HepG2 (cell line): Measurements from ENCODE around the gene CNNM4.

ENCODE experiments used
- ARNT ChIP-seq: fragments of 450-650 bp; IDR thresholded peaks from 2 replicates; pipeline ENCODE4 v1.6.1; 2017
- BRCA1 ChIP-seq: sonication (generic); formaldehyde crosslinking; IDR thresholded peaks from 2 replicates; pipeline ENCODE4 v1.4.0; 2020; ENCODE audit warnings: missing genetic modification reagents
- CTCF ChIP-seq: sonication (generic); formaldehyde crosslinking; IDR thresholded peaks from 2 replicates; pipeline ENCODE4 v1.5.0; 2020; ENCODE audit warnings: mild to moderate bottlenecking, missing genetic modification reagents, moderate library complexity
- EZH2 ChIP-seq: conservative IDR thresholded peaks from 2 replicates; pipeline ENCODE4 v1.6.1; 2012; ENCODE audit warnings: mild to moderate bottlenecking, low read depth, low read length, moderate library complexity
- KAT7 ChIP-seq: IDR thresholded peaks from 2 replicates; pipeline ENCODE4 v1.6.1; 2018; ENCODE audit warnings: borderline replicate concordance, missing compliant biosample characterization
- KLF16 ChIP-seq, 2 experiments: sonication (generic) in 1 of 2; formaldehyde crosslinking in 1 of 2; IDR thresholded peaks; 2 replicates each; pipeline versions ENCODE4 v1.6.1 to v1.8.0; 2016 to 2023; ENCODE audit warnings: missing genetic modification reagents in 2 of 2, missing compliant biosample characterization in 1 of 2
- MTA1 ChIP-seq: sonication (generic); formaldehyde crosslinking; IDR thresholded peaks from 2 replicates; pipeline ENCODE4 v1.4.0; 2020; ENCODE audit warnings: missing genetic modification reagents, mild to moderate bottlenecking, borderline replicate concordance
- RAD21 ChIP-seq: fragments of 450-650 bp; formaldehyde crosslinking; IDR thresholded peaks from 2 replicates; pipeline ENCODE4 v1.5.0; 2020; ENCODE audit warnings: mild to moderate bottlenecking
- ZBTB34 ChIP-seq: sonication (generic); formaldehyde crosslinking; IDR thresholded peaks from 2 replicates; pipeline ENCODE4 v1.8.0; 2022; ENCODE audit warnings: mild to moderate bottlenecking, missing genetic modification reagents
- ZC3H4 ChIP-seq: sonication (generic); formaldehyde crosslinking; IDR thresholded peaks from 2 replicates; pipeline ENCODE4 v1.4.0; 2020; ENCODE audit warnings: missing genetic modification reagents, borderline replicate concordance
- TF ChIP-seq, protein P1 (sequence below): sonication (generic); formaldehyde crosslinking; IDR thresholded peaks from 2 replicates; pipeline ENCODE4 v1.4.0; 2020; ENCODE audit warnings: mild to moderate bottlenecking, missing genetic modification reagents

DNA sequence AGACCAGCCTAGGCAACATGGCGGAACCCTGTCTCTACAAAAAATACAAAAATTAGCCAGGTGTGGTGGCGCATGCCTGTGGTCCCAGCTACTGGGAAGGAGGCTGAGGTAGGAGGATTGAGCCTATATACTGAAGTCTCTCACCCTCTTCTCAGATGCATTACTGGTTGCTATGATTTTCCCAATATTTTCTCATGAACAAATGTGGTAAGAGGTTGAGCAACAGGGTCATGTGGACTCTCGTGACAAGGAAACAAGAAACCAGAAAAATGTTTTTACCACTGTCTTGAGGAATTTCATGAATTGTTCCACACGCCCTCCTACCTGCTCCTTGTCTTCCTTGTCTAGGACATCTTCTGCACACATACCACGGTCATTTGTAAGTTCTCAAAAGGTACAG lies 33.3 kb upstream of the CNNM4 start:
- TF ChIP-seq, protein P1, sequence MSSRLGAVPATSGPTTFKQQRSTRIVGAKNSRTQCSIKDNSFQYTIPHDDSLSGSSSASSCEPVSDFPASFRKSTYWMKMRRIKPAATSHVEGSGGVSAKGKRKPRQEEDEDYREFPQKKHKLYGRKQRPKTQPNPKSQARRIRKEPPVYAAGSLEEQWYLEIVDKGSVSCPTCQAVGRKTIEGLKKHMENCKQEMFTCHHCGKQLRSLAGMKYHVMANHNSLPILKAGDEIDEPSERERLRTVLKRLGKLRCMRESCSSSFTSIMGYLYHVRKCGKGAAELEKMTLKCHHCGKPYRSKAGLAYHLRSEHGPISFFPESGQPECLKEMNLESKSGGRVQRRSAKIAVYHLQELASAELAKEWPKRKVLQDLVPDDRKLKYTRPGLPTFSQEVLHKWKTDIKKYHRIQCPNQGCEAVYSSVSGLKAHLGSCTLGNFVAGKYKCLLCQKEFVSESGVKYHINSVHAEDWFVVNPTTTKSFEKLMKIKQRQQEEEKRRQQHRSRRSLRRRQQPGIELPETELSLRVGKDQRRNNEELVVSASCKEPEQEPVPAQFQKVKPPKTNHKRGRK (CRISPR knock-in tag): no peak
- TF ChIP-seq EZH2 (no peak), CTCF (CRISPR knock-in tag) (no peak), ZC3H4 (CRISPR knock-in tag) (no peak), MTA1 (CRISPR knock-in tag) (no peak), ZBTB34 (CRISPR knock-in tag) (no peak), ARNT (no peak), KLF16 (CRISPR knock-in tag; IDR thresholded peaks at IDR 0.05) (no peak), RAD21 (CRISPR knock-in tag) (no peak), KAT7 (CRISPR knock-in tag) (no peak), BRCA1 (CRISPR knock-in tag) (no peak)
